GM18508 (cell line): Measurements from ENCODE around the gene TPGS2.

Source experiments
- ATAC-seq: cut with Tn5 transposase; IDR thresholded peaks from one replicate; pipeline ENCODE4 v1.9.1; 2021; ENCODE audit warnings: moderate number of reproducible peaks; ENCODE audit not compliant: insufficient read depth, unreplicated experiment

Gene TPGS2

DNA sequence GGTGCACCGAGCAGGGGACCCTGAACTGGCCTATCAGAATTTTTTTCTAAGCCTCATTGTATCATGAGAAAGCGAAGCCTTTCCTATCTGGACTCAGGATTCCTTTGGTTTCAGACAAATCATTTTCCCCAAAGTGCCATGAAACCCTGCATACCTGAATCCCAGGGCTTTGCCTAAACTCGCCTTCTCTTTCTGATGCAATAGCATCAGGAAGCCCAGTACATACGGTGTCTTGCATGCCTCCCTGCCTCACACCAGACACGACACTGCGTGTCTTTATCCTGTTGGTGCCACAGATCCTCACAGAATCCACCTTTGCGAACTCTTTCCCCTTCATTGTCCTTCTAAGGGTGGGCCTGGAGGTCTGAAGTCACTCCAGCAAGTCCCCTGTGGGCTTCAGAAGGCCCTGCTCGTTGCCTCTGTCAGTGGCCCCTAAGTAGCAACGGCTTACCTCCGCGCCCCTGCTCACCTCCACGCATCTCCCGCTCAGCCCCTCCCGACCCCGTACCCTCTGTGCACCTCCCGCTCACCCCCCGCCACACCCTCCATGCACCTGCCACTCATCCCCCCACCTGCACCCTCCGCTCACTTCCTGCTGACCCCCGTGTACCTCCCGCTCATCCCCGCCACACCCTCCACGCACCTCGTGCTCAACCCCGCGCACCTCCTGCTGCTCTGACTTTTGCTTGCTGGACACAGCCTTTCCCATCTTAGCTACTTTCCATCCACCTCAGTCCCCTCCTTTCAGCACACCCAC lies 83.4 kb downstream of the TPGS2 start:
- no peak for ATAC-seq

DNA sequence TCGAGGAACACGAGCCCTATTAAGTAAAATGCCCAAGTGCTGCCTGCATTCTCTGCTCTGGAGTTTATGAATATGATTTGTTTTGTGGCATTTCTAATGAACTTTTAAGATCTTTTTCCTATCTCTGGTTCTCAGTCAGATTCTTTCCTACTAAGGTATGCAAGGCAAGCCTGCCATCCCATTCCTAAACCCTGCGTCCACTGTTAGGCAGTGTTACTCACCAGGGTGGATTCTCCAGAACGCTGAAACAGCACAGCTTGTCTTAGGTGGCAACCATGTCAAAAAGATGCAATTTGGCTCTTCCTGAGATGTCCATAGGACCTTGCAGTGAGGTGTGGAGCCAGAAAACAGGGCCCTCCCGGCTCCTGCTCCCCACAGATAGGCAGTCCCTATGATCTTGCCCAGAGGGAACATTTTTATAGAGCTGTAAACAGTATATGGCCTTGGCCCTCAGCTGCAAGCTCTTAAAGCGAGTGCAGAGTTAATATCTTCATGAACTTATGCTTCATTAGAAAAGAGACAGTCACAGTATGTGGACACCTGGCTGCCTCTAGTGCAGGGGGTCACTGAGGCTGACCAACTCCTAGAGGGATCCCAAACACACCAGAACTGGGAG lies 84.4 kb downstream of the TPGS2 start:
- ATAC-seq: no peak
